HEK293T (cell line): Measurements from ENCODE around the gene KRTAP10-3.

Experiments used
- ELF4 ChIP-seq: fragments of 450-650 bp; IDR thresholded peaks from 2 replicates; pipeline ENCODE4 v1.6.1; 2017; ENCODE audit warnings: antibody characterized with exemption
- SUZ12 ChIP-seq: fragments of 450-650 bp; IDR thresholded peaks from 2 replicates; pipeline ENCODE4 v1.6.1; 2016; ENCODE audit warnings: mild to moderate bottlenecking
- TF ChIP-seq, protein P1 (sequence below): fragments of 450-650 bp; IDR thresholded peaks from 2 replicates; pipeline ENCODE4 v1.6.1; 2016

DNA sequence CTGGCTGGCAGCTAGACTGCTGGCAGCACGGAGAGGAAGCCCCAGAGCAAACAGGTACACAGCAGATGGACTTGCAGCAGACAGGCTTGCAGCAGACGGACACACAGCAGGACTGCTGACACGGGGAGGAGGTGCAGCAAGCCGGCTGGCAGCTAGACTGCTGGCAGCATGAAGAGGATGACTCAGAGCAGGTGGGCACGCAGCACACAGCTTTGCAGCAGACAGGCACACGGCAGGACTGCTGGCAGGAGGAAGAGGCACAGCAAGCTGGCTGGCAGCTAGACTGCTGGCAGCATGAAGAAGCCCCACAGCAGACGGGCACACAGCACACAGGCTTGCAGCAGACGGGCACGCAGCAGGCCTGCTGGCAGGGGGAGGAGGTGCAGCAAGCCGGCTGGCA is 7.8 kb downstream of the KRTAP10-3 start:
- TF ChIP-seq, protein P1, sequence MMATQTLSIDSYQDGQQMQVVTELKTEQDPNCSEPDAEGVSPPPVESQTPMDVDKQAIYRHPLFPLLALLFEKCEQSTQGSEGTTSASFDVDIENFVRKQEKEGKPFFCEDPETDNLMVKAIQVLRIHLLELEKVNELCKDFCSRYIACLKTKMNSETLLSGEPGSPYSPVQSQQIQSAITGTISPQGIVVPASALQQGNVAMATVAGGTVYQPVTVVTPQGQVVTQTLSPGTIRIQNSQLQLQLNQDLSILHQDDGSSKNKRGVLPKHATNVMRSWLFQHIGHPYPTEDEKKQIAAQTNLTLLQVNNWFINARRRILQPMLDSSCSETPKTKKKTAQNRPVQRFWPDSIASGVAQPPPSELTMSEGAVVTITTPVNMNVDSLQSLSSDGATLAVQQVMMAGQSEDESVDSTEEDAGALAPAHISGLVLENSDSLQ: no peak
- TF ChIP-seq SUZ12: no peak
- TF ChIP-seq ELF4: no peak
